ENCODE data around the gene CMIP. TPM values are rescaled to one million over a fixed set of nuclear protein-coding genes. Genes with fewer than 3 reads are reported as not detected.

Gene CMIP
- total RNA-seq, 3 donors from 2014 or later, result 73.3 to 127 (median 79.8) TPM

GRCh38 chr16:81696961-81697615, 252.5 kb downstream of the CMIP start:
- intact Hi-C loops (cut with DNase I, micrococcal nuclease), result loop anchor here in 1 of 2 donors (10.0 kb wide), 1 partner anchor 292 kb away; no protein-coding TSS in a partner anchor
- peaks cover 7% of the 10 kb centered on the region for H3K36me3 ChIP-seq (ENCODE audit: low read depth)
- ATAC-seq (peak; percentile 72), DNase-seq (peak in 2 of 3 donors; percentile 75 to 81)
- H3K4me1 ChIP-seq (ENCODE audit: low read depth), result no peaks in the 10 kb centered on the region
- no peaks in the 10 kb centered on the region for H3K9me3 ChIP-seq
- no peak overlapping the region for H3K4me3 ChIP-seq
- peak; percentile 54 for TF ChIP-seq CTCF (IDR thresholded peaks at IDR 0.05)

GRCh38 chr16:81697616-81698309, 253.2 kb downstream of the CMIP start:
- intact Hi-C loops (cut with DNase I, micrococcal nuclease), result loop anchor here in 1 of 2 donors (10.0 kb wide), 1 partner anchor 293 kb away; no protein-coding TSS in a partner anchor
- DNase-seq (no peak), ATAC-seq (no peak)
- Histone ChIP-seq H3K36me3 (ENCODE audit: low read depth) (peaks cover 7% of the 10 kb centered on the region), H3K9me3 (no peaks in the 10 kb centered on the region), H3K4me1 (ENCODE audit: low read depth) (no peaks in the 10 kb centered on the region), H3K4me3 (no peak overlapping the region)
- no peak for TF ChIP-seq CTCF (IDR thresholded peaks at IDR 0.05)

- H3K36me3 ChIP-seq (ENCODE audit: low read depth), result peaks cover 5% of the 10 kb centered on the region
- no peak for ATAC-seq
- no peak for DNase-seq
- no peak for TF ChIP-seq CTCF (IDR thresholded peaks at IDR 0.05)
- H3K4me1 ChIP-seq (ENCODE audit: low read depth), result no peaks in the 10 kb centered on the region
- no peak overlapping the region for H3K4me3 ChIP-seq
- intact Hi-C loops (cut with DNase I, micrococcal nuclease), result loop anchor here in 1 of 2 donors (10.0 kb wide), 1 partner anchor 293 kb away; no protein-coding TSS in a partner anchor
- H3K9me3 ChIP-seq, result no peaks in the 10 kb centered on the region
Measured at GRCh38 chr16:81698310-81698641, 253.7 kb downstream of the CMIP start.

- Histone ChIP-seq H3K4me1 (ENCODE audit: low read depth) (no peaks in the 10 kb centered on the region), H3K4me3 (no peak overlapping the region), H3K36me3 (ENCODE audit: low read depth) (no peaks in the 10 kb centered on the region), H3K9me3 (no peaks in the 10 kb centered on the region)
- intact Hi-C loops (cut with DNase I, micrococcal nuclease), result loop anchor here in 1 of 2 donors (10.0 kb wide), 1 partner anchor 295 kb away; no protein-coding TSS in a partner anchor
- no peak for ATAC-seq
- TF ChIP-seq CTCF (IDR thresholded peaks at IDR 0.05), result no peak
- DNase-seq, result no peak
Measured at GRCh38 chr16:81699596-81699995, 255.0 kb downstream of the CMIP start.

- Histone ChIP-seq H3K36me3 (ENCODE audit: low read depth) (no peaks in the 10 kb centered on the region), H3K4me1 (ENCODE audit: low read depth) (no peaks in the 10 kb centered on the region), H3K4me3 (no peak overlapping the region), H3K9me3 (no peaks in the 10 kb centered on the region)
- DNase-seq (peak in 1 of 3 donors; percentile 25), ATAC-seq (no peak)
- no peak for TF ChIP-seq CTCF (IDR thresholded peaks at IDR 0.05)
- intact Hi-C loops (cut with DNase I, micrococcal nuclease), result no loop called here
Measured at GRCh38 chr16:81700071-81700779, 255.6 kb downstream of the CMIP start.

Measured in mucosa of descending colon (tissue), 3 donors.